NT2/D1 (cell line): ENCODE measurements around the gene RNGTT.

Experiments
- SUZ12 ChIP-seq: IDR thresholded peaks from 2 replicates; pipeline ENCODE4 v1.6.1; 2011; ENCODE audit not compliant: insufficient read length, insufficient read depth; ENCODE audit errors: extremely low read depth
- YY1 ChIP-seq: IDR thresholded peaks from 2 replicates; pipeline ENCODE4 v1.6.1; 2011; ENCODE audit not compliant: insufficient read length, insufficient read depth
- ZNF274 ChIP-seq: IDR thresholded peaks from 2 replicates; pipeline ENCODE4 v1.6.1; 2011; ENCODE audit warnings: mild to moderate bottlenecking, low read depth, low read length

- TF ChIP-seq SUZ12 = no peak
- no peak for TF ChIP-seq ZNF274
- no peak for TF ChIP-seq YY1
These were observed 17.9 kb downstream of the RNGTT start for GRCh38 chr6:88945415-88946008.
